Calu3 (cell line): ENCODE measurements around the gene BTG4. TPM values are rescaled to one million over a fixed set of nuclear protein-coding genes. Genes with fewer than 3 reads are reported as not detected.

Experiments used
- BruUV-seq: library from RNA; stranded (reverse); fragments of 400-500 nt; replicated peaks from 2 replicates; lab custom pipeline; 2021; lab: Mats Ljungman, UMichigan
- CTCF ChIA-PET: fragments of 300-600 bp; sonication (Branson Sonifier 250); formaldehyde crosslinking; loops from one replicate; lab custom pipeline; 2022; ENCODE audit warnings: antibody characterized with exemption; lab: Charles Lee
- DNase-seq: peaks from one replicate; pipeline ENCODE4 v3.0.0; 2022
- H3K27ac Mint-ChIP-seq: one replicate; pipeline ENCODE4 v1.8.0; 2022; ENCODE audit warnings: mixed read lengths; ENCODE audit not compliant: unreplicated experiment
- H3K27me3 Mint-ChIP-seq: one replicate; pipeline ENCODE4 v1.8.0; 2022; ENCODE audit warnings: mixed read lengths; ENCODE audit not compliant: unreplicated experiment
- H3K36me3 Mint-ChIP-seq: one replicate; pipeline ENCODE4 v1.8.0; 2022; ENCODE audit warnings: mild to moderate bottlenecking, moderate library complexity, mixed read lengths; ENCODE audit not compliant: insufficient read depth, unreplicated experiment
- H3K4me1 Mint-ChIP-seq: one replicate; pipeline ENCODE4 v1.8.0; 2022; ENCODE audit warnings: mild to moderate bottlenecking, low read depth, mixed read lengths; ENCODE audit not compliant: unreplicated experiment
- H3K4me3 Mint-ChIP-seq: one replicate; pipeline ENCODE4 v1.8.0; 2022; ENCODE audit warnings: mild to moderate bottlenecking, low read depth, moderate library complexity, mixed read lengths; ENCODE audit not compliant: unreplicated experiment
- H3K9me3 Mint-ChIP-seq: one replicate; pipeline ENCODE4 v1.8.0; 2022; ENCODE audit warnings: low read depth, mixed read lengths; ENCODE audit not compliant: unreplicated experiment
- intact Hi-C: fragments of 100-400 bp; cut with micrococcal nuclease; formaldehyde crosslinking; loops from one replicate; pipeline ENCODE4 v1.10.0; 2022; ENCODE audit not compliant: unreplicated experiment
- total RNA-seq: library from RNA; stranded (reverse); gene quantifications from 2 replicates; pipeline ENCODE4 v1.2.3, GENCODE V29; 2022
- TF ChIP-seq, protein P1 (sequence below): fragments of 200-600 bp; IDR thresholded peaks from one replicate; pipeline ENCODE4 v1.8.0; 2022; ENCODE audit warnings: antibody characterized with exemption; ENCODE audit not compliant: unreplicated experiment

BTG4 gene
- total RNA-seq, 1 experiment from 2014 or later: not detected

DNA sequence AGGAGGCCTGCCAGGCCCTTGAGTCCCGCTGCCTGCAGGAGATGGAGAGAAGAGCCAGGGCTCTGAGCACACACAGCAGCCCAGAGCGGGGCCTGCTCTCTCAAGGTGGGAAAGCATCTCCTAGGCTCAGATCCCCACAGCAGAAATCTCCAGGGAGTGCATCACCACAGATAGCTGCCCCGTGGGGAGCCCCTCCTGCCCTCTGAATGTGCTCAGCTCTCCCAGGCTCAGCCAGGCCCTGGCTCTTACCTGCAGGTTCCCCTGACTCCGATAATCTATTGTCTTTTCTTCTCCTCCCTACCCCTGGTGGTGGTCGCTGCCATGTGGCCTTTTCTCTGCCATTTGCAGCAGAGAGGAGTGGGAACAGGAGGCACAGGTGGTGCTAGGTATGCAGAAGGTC lies 49.9 kb downstream of the BTG4 start:
- CTCF ChIA-PET: interaction anchor here (0.6 kb wide), 1 partner anchor 408 kb away, joined by 3 read pairs; no protein-coding TSS in a partner anchor
- H3K27ac Mint-ChIP-seq: no peak overlapping the region
- intact Hi-C loops: no loop called here
- no peaks in the 10 kb centered on the region for H3K9me3 Mint-ChIP-seq
- H3K4me1 Mint-ChIP-seq: no peaks in the 10 kb centered on the region
- no TSS peak for BruUV-seq
- no peak for DNase-seq
- peaks cover 41% of the 10 kb centered on the region for H3K27me3 Mint-ChIP-seq
- TF ChIP-seq, protein P1, sequence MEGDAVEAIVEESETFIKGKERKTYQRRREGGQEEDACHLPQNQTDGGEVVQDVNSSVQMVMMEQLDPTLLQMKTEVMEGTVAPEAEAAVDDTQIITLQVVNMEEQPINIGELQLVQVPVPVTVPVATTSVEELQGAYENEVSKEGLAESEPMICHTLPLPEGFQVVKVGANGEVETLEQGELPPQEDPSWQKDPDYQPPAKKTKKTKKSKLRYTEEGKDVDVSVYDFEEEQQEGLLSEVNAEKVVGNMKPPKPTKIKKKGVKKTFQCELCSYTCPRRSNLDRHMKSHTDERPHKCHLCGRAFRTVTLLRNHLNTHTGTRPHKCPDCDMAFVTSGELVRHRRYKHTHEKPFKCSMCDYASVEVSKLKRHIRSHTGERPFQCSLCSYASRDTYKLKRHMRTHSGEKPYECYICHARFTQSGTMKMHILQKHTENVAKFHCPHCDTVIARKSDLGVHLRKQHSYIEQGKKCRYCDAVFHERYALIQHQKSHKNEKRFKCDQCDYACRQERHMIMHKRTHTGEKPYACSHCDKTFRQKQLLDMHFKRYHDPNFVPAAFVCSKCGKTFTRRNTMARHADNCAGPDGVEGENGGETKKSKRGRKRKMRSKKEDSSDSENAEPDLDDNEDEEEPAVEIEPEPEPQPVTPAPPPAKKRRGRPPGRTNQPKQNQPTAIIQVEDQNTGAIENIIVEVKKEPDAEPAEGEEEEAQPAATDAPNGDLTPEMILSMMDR: no peak
- H3K36me3 Mint-ChIP-seq: no peaks in the 10 kb centered on the region
- H3K4me3 Mint-ChIP-seq: no peak overlapping the region

DNA sequence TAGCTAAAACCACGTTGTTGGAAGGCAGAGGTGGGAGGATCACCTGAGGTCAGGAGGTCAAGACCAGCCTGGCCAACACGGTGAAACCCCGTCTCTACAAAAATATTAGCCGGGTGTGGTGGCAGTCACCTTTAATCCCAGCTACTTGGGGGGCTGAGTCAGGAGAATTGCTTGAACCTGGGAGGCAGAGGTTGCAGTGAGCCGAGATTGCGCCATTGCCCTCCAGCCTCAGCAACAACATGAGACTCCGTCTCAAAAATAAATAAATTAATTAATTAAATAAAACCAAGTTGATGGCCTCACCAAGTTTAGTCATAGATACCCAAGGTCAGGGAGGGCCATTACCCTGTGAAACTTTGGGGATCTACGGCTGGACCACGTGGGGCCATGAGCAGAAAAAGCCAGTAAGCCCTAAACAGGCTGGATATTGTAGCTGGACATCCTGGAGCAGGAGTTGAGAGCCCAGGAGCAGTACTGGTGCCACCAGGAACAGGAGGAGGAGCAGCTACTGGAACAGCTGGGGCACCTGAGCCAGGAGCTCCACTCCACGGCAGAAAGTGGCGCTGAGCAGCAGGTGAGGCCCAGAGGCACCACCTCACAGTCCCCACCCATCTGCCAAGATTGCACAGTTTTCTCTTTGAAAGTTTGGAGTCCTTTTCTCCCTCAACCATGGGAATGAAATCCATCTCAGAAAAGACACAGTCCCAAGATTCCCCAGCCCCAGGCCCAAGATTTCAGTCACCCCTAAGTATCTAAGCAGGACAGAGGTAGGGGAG lies 50.5 kb downstream of the BTG4 start:
- DNase-seq: no peak
- H3K9me3 Mint-ChIP-seq: no peaks in the 10 kb centered on the region
- intact Hi-C loops: no loop called here
- no peak overlapping the region for H3K27ac Mint-ChIP-seq
- TF ChIP-seq, protein P1: no peak
- H3K4me1 Mint-ChIP-seq: no peaks in the 10 kb centered on the region
- CTCF ChIA-PET: interaction anchor here (0.6 kb wide), 1 partner anchor 409 kb away, joined by 3 read pairs; no protein-coding TSS in a partner anchor
- no TSS peak for BruUV-seq
- no peaks in the 10 kb centered on the region for H3K36me3 Mint-ChIP-seq
- H3K4me3 Mint-ChIP-seq: no peak overlapping the region
- peaks cover 47% of the 10 kb centered on the region for H3K27me3 Mint-ChIP-seq

DNA sequence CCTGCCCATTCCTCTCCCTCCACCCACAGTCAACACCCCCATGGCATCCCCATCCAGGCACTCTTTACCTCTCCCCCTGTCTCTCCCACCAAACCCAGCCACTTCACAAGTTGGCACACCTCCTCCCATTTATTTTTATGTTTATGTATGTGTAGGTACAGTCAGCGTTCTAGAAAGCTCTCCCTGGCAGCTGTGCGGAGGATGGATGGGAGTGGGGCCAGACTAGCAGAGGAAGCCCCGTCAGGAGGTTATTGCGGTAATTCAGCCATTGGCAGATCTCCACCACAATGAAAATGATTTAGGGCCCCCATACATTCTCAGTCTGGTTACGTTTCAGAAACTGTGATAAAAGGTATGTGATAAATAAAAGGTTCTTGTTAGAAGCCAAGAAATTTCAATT lies 51.3 kb downstream of the BTG4 start:
- intact Hi-C loops: no loop called here
- no TSS peak for BruUV-seq
- CTCF ChIA-PET: no interaction called here
- DNase-seq: no peak
- Mint-ChIP-seq H3K27ac (no peak overlapping the region), H3K9me3 (no peaks in the 10 kb centered on the region), H3K36me3 (no peaks in the 10 kb centered on the region), H3K4me1 (no peaks in the 10 kb centered on the region), H3K4me3 (no peak overlapping the region), H3K27me3 (peaks cover 47% of the 10 kb centered on the region)
- TF ChIP-seq, protein P1: no peak

DNA sequence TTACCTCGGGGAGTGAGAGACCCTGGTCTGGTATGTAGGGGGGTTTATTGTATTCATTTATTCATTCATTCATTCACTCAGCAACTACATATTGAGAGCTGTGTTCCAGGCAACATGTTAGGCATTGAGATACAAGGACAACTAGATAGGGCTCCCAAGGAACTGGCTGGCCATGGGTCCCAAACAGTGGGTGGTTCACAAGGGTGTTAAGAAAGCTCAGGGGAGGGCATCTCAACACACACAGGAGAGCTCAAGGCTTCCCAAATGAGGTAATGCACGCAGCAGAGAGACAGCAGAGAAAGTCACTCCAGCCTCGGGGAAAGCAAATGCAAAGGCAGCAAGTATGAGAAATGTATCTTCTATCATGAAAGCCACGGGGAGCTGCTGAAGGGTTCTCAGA lies 51.8 kb downstream of the BTG4 start:
- DNase-seq: no peak
- BruUV-seq: no TSS peak
- no peak overlapping the region for H3K4me3 Mint-ChIP-seq
- TF ChIP-seq, protein P1: no peak
- H3K9me3 Mint-ChIP-seq: no peaks in the 10 kb centered on the region
- intact Hi-C loops: no loop called here
- H3K36me3 Mint-ChIP-seq: no peaks in the 10 kb centered on the region
- CTCF ChIA-PET: no interaction called here
- H3K27ac Mint-ChIP-seq: no peak overlapping the region
- no peaks in the 10 kb centered on the region for H3K4me1 Mint-ChIP-seq
- peaks cover 47% of the 10 kb centered on the region for H3K27me3 Mint-ChIP-seq
